Upper lobe of left lung (tissue), 6 donors: ENCODE measurements around the gene PLIN5. TPM values are rescaled to one million over a fixed set of nuclear protein-coding genes. Genes with fewer than 3 reads are reported as not detected.
A peak's percentile ranks its signal among the peaks of the same experiment; 100 is the strongest.

ENCODE experiments used
- ATAC-seq, 2 donors: fragments of 200-7000 bp; cut with Tn5 transposase; one replicate each; pipeline ENCODE4 v1.9.1; 2022; ENCODE audit warnings: mild to moderate bottlenecking in 2 of 2, moderate library complexity in 2 of 2; ENCODE audit not compliant: low FRiP score in 2 of 2
- DNase-seq, 2 donors: peaks; one replicate each; pipeline ENCODE4 v3.0.0-alpha.2; 2019 to 2020
- H3K27ac ChIP-seq, 4 donors: fragments of 200-600 bp; sonication (generic); one replicate each; pipeline ENCODE4 v1.5.1; 2016 to 2019
- H3K27me3 ChIP-seq, 4 donors: fragments of 200-600 bp; sonication (generic); one replicate each; pipeline ENCODE4 v1.5.1; 2017 to 2019
- H3K36me3 ChIP-seq, 4 donors: fragments of 200-600 bp; sonication (generic); one replicate each; pipeline ENCODE4 v1.5.1; 2016 to 2019
- H3K4me1 ChIP-seq, 4 donors: fragments of 200-600 bp; sonication (generic); one replicate each; pipeline ENCODE4 v1.5.1; 2018 to 2019
- H3K4me3 ChIP-seq, 4 donors: fragments of 200-600 bp; sonication (generic); one replicate each; pipeline ENCODE4 v1.5.1; 2017 to 2019; ENCODE audit warnings: mild to moderate bottlenecking in 2 of 4, moderate library complexity in 1 of 4
- H3K9me3 ChIP-seq, 4 donors: fragments of 200-600 bp; sonication (generic); one replicate each; pipeline ENCODE4 v1.5.1; 2018 to 2019
- EP300 ChIP-seq, 4 donors: sonication (generic); formaldehyde crosslinking; IDR thresholded peaks; one replicate each; pipeline ENCODE4 v1.5.1; 2017; ENCODE audit warnings: antibody characterized with exemption in 4 of 4, control low read depth in 2 of 4
- POLR2A ChIP-seq, 4 donors: fragments of 450-650 bp; IDR thresholded peaks; one replicate each; pipeline ENCODE4 v1.5.1; 2016 to 2017; ENCODE audit warnings: antibody characterized with exemption in 4 of 4, mild to moderate bottlenecking in 2 of 4
- POLR2AphosphoS5 ChIP-seq, 2 donors: sonication (generic); formaldehyde crosslinking; IDR thresholded peaks; one replicate each; pipeline ENCODE4 v1.5.1; 2017; ENCODE audit warnings: antibody characterized with exemption in 2 of 2
- WGBS, 2 donors: methylation state at CpG; one replicate each; pipeline ENCODE4 v1.1.5; 2017 to 2018; 5-methylcytosine and 5-hydroxymethylcytosine counted together
- total RNA-seq, 6 donors: library from RNA; depleted of rRNA in 4 of 6; stranded (reverse); fragments of >200 nt in 4 of 6; gene quantifications; one replicate each; pipeline versions ENCODE4 v1.1.0 to v1.2.1, GENCODE V29; 2016 to 2021
- TF ChIP-seq, protein P1 (sequence below), 6 experiments: fragments of 450-650 bp in 4 of 6; fragments of 200-600 bp in 2 of 6; sonication (generic) in 2 of 6; IDR thresholded peaks; one replicate each; pipeline ENCODE4 v1.5.1; 2016 to 2019; ENCODE audit warnings: antibody characterized with exemption in 6 of 6
- donor health status: DM: no; HTN: no; CAD: no; lungs with moderate emphysema.
- donor health status: DM: no; HTN: yes; CAD: no; lungs with severe emphysema.

The PLIN5 gene
- total RNA-seq, 6 donors from 2014 or later: 13.5 to 97.4 (median 23.0) TPM

GRCh38 chr19:4539169-4539692 is 4.2 kb upstream of the PLIN5 start:
- Histone ChIP-seq H3K27ac (peak overlapping the region; percentile 80 to 89 (median 86)), H3K27me3 (no peaks in the 10 kb centered on the region), H3K4me3 (peak overlapping the region in 3 of 4 donors; percentile 13 to 47 (median 39)), H3K9me3 (peaks cover 0 to 5% (median 2%) of the 10 kb centered on the region in 4 donors), H3K36me3 (no peaks in the 10 kb centered on the region), H3K4me1 (peaks cover 11 to 43% (median 24%) of the 10 kb centered on the region in 4 donors)
- DNase-seq: no peak
- no peak for ATAC-seq
- WGBS, 2 donors: 75 to 81% methylated on average over 2 to 3 of the region's 3 CpGs
- TF ChIP-seq POLR2A (IDR thresholded peaks at IDR 0.05) (no peak), EP300 (IDR thresholded peaks at IDR 0.05) (no peak), POLR2AphosphoS5 (IDR thresholded peaks at IDR 0.05) (no peak)
- TF ChIP-seq, protein P1, sequence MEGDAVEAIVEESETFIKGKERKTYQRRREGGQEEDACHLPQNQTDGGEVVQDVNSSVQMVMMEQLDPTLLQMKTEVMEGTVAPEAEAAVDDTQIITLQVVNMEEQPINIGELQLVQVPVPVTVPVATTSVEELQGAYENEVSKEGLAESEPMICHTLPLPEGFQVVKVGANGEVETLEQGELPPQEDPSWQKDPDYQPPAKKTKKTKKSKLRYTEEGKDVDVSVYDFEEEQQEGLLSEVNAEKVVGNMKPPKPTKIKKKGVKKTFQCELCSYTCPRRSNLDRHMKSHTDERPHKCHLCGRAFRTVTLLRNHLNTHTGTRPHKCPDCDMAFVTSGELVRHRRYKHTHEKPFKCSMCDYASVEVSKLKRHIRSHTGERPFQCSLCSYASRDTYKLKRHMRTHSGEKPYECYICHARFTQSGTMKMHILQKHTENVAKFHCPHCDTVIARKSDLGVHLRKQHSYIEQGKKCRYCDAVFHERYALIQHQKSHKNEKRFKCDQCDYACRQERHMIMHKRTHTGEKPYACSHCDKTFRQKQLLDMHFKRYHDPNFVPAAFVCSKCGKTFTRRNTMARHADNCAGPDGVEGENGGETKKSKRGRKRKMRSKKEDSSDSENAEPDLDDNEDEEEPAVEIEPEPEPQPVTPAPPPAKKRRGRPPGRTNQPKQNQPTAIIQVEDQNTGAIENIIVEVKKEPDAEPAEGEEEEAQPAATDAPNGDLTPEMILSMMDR (IDR thresholded peaks at IDR 0.05): no peak

DNA sequence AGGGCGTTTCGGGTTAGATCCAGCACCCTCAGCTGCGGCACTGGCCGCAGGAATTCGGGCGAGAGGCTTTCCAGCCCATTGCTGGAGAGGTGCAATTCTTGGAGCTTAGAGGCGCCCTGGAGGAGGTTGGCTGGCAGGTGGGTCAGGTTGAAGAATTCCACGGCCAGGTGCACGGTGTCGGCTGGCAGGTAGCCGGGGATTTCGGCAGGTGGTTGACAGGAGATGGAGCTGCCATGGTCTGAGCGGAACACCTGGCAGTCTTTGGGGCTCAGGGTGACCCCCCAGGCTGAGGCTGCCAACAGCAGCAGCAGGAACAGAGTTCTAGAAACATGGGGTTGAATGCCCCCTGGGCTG is 3.6 kb upstream of the PLIN5 start:
- TF ChIP-seq POLR2AphosphoS5 (IDR thresholded peaks at IDR 0.05) (no peak), EP300 (IDR thresholded peaks at IDR 0.05) (no peak), POLR2A (IDR thresholded peaks at IDR 0.05) (no peak)
- TF ChIP-seq, protein P1 (IDR thresholded peaks at IDR 0.05): no peak
- DNase-seq (no peak), ATAC-seq (no peak)
- Histone ChIP-seq H3K27ac (peak overlapping the region in 2 of 4 donors; percentile 87 to 89), H3K27me3 (no peaks in the 10 kb centered on the region), H3K36me3 (no peaks in the 10 kb centered on the region), H3K4me1 (peaks cover 11 to 43% (median 24%) of the 10 kb centered on the region in 4 donors), H3K4me3 (peak overlapping the region in 1 of 4 donors; percentile 39), H3K9me3 (peaks cover 0 to 5% (median 2%) of the 10 kb centered on the region in 4 donors)
- 85 to 95% methylated on average over 11 to 12 of the region's 13 CpGs for WGBS, 2 donors

DNA sequence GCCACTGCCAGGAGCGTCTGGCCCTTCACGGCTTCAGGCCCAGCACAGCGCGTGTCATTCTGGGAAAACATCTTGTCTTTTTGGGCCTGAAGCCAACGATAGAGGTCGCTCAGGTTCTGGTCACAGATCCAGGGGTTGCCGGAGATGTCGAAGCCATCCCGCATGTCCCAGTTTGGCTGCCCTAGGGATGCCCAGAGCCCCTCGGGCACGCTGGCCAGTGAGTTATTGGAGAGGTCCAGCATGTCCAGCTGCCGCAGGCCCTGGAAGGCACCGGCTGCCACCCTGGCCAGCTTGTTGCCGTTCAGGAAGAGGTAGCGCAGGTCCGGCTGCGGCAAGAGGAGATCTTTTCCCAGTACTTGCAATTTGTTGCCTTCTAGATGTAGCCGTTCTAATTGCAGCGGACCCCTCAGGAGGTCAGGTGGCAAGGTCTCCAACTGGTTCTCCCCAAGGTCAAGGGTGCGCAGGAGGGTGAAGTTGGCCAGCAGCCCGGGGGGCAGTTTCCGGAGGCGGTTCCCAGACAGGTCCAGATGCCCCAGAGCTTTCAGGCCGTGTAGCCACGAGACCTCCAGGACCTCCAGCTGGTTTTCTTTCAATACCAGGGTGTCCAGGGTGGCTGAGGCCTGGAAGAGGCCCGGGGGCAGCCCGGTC is 3.1 kb upstream of the PLIN5 start:
- Histone ChIP-seq H3K9me3 (peaks cover 0 to 5% (median 2%) of the 10 kb centered on the region in 4 donors), H3K36me3 (no peaks in the 10 kb centered on the region), H3K27me3 (no peaks in the 10 kb centered on the region), H3K27ac (peak overlapping the region in 1 of 4 donors; percentile 89), H3K4me3 (peak overlapping the region in 1 of 4 donors; percentile 39), H3K4me1 (peaks cover 11 to 43% (median 24%) of the 10 kb centered on the region in 4 donors)
- WGBS, 2 donors: 79% methylated on average over 25 of the region's 27 CpGs; no CpG with 5 or more reads in 1 of the 2 donors
- DNase-seq (no peak), ATAC-seq (no peak)
- TF ChIP-seq, protein P1 (IDR thresholded peaks at IDR 0.05): no peak
- TF ChIP-seq POLR2A (IDR thresholded peaks at IDR 0.05) (no peak), POLR2AphosphoS5 (IDR thresholded peaks at IDR 0.05) (no peak)

DNA sequence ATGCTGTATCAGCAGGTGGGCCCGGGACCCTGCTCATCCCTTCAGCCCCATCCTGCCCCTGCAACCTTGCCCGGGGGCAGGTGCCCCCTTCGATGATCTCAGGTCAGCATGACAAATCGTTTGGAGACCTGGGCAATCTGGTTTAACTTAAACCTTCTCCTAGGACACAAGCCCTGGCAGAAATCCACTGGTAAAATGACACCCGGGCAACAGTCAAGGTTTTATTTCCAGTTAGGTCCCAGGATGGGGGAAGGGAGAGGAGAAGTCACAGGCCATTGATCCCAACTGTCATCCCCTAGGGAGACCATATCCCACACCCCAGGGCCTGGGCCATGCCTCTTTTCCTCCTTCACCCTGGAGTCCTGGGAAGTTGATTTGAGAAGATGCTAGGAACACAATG is 1.8 kb upstream of the PLIN5 start:
- H3K4me1 ChIP-seq: peaks cover 8 to 43% (median 22%) of the 10 kb centered on the region in 4 donors
- no peaks in the 10 kb centered on the region for H3K27me3 ChIP-seq
- H3K4me3 ChIP-seq: no peak overlapping the region
- DNase-seq (no peak), ATAC-seq (no peak)
- H3K36me3 ChIP-seq: no peaks in the 10 kb centered on the region
- peak overlapping the region in 1 of 4 donors; percentile 49 for H3K27ac ChIP-seq
- peaks cover 0 to 5% (median 2%) of the 10 kb centered on the region in 4 donors for H3K9me3 ChIP-seq
- WGBS, 2 donors: 59 to 72% methylated on average over 3 to 5 of the region's 5 CpGs
- no peak for TF ChIP-seq POLR2A (IDR thresholded peaks at IDR 0.05)
- no peak for TF ChIP-seq EP300 (IDR thresholded peaks at IDR 0.05)
- TF ChIP-seq, protein P1 (IDR thresholded peaks at IDR 0.05): no peak
- no peak for TF ChIP-seq POLR2AphosphoS5 (IDR thresholded peaks at IDR 0.05)
